Skeletal muscle satellite cell (primary cell): ENCODE results near the gene CHAF1B. TPM values are rescaled to one million over a fixed set of nuclear protein-coding genes. Genes with fewer than 3 reads are reported as not detected.
"Not testable (repeated sequence)": the region's sequence is repeated elsewhere in the genome, so short reads cannot be mapped to it uniquely, and the experiment has no call there.

Experiments used
- H3K27me3 ChIP-seq: 2 replicates; pipeline ENCODE4 v1.7.0; 2013; ENCODE audit warnings: low read length; ENCODE audit not compliant: control insufficient read depth, insufficient read depth
- H3K36me3 ChIP-seq: 2 replicates; pipeline ENCODE4 v1.7.0; 2013; ENCODE audit warnings: mild to moderate bottlenecking, control low read depth, low read length; ENCODE audit not compliant: insufficient read depth
- H3K4me1 ChIP-seq: 2 replicates; pipeline ENCODE4 v1.7.0; 2013; ENCODE audit warnings: low read length; ENCODE audit not compliant: control insufficient read depth, insufficient read depth
- H3K4me2 ChIP-seq: 2 replicates; pipeline ENCODE4 v1.7.0; 2013; ENCODE audit warnings: mild to moderate bottlenecking, low read length
- H3K4me3 ChIP-seq: 2 replicates; pipeline ENCODE4 v1.7.0; 2013; ENCODE audit warnings: low read length
- H3K9ac ChIP-seq: 2 replicates; pipeline ENCODE4 v1.7.0; 2013; ENCODE audit warnings: mild to moderate bottlenecking, low read depth, low read length, moderate library complexity
- H3K9me3 ChIP-seq: replicated peaks from 2 replicates; pipeline ENCODE4 v1.7.0; 2013; ENCODE audit warnings: mild to moderate bottlenecking, control low read depth, low read length
- total RNA-seq: library from RNA; depleted of rRNA; stranded (reverse); fragments of >200 nt; gene quantifications from 2 replicates; pipeline ENCODE4 v1.2.3, GENCODE V29; 2012; rRNA removed

The CHAF1B gene
- total RNA-seq = 3.5 and 4.3 TPM in 2 replicates

- Histone ChIP-seq H3K27me3 (no peaks in the 10 kb centered on the region), H3K4me3 (peak within 1 kb of the TSS; percentile 88), H3K4me1 (peaks cover 18% of the 10 kb centered on the region), H3K36me3 (peaks cover 6% of the 10 kb centered on the region), H3K4me2 (peak within 1 kb of the TSS; percentile 90), H3K9ac (peak within 1 kb of the TSS; percentile 81), H3K9me3 (no peaks in the 10 kb centered on the region)
These were observed at the start of gene CHAF1B for GRCh38 chr21:36385233-36386030. TSS of gene CHAF1B (plus strand) at chr21:36385392. CDS start at chr21:36386137, 745 bp downstream.

- peaks cover 15% of the 10 kb centered on the region for H3K4me1 ChIP-seq
- H3K4me3 ChIP-seq = no peak overlapping the region
- peak overlapping the region; percentile 38 for H3K4me2 ChIP-seq
- no peaks in the 10 kb centered on the region for H3K27me3 ChIP-seq
- H3K36me3 ChIP-seq = peaks cover 50% of the 10 kb centered on the region
- H3K9me3 ChIP-seq = no peaks in the 10 kb centered on the region
- H3K9ac ChIP-seq = no peak overlapping the region
These were observed 48.1 kb upstream of the CHAF1B start for GRCh38 chr21:36337099-36337509.

- peaks cover 61% of the 10 kb centered on the region for H3K36me3 ChIP-seq
- no peaks in the 10 kb centered on the region for H3K9me3 ChIP-seq
- H3K4me1 ChIP-seq = peaks cover 12% of the 10 kb centered on the region
- H3K9ac ChIP-seq = no peak overlapping the region
- H3K4me2 ChIP-seq = no peak overlapping the region
- H3K27me3 ChIP-seq = no peaks in the 10 kb centered on the region
- no peak overlapping the region for H3K4me3 ChIP-seq
These were observed 46.2 kb upstream of the CHAF1B start for GRCh38 chr21:36338975-36339374.

- not testable (repeated sequence) for H3K4me3 ChIP-seq, H3K27me3 ChIP-seq, H3K4me2 ChIP-seq, H3K9ac ChIP-seq, H3K4me1 ChIP-seq, H3K9me3 ChIP-seq
- peaks cover 79% of the 10 kb centered on the region for H3K36me3 ChIP-seq
These were observed 42.6 kb upstream of the CHAF1B start for GRCh38 chr21:36342581-36342980.

GRCh38 chr21:36344931-36345330 is 40.3 kb upstream of the CHAF1B start:
- Histone ChIP-seq H3K36me3 (peaks cover 70% of the 10 kb centered on the region), H3K9ac (no peak overlapping the region), H3K4me1 (peaks cover 15% of the 10 kb centered on the region), H3K4me2 (no peak overlapping the region), H3K9me3 (no peaks in the 10 kb centered on the region), H3K27me3 (no peaks in the 10 kb centered on the region), H3K4me3 (no peak overlapping the region)

GRCh38 chr21:36347278-36347961 is 37.8 kb upstream of the CHAF1B start:
- H3K9ac ChIP-seq = no peak overlapping the region
- H3K27me3 ChIP-seq = no peaks in the 10 kb centered on the region
- H3K4me1 ChIP-seq = peaks cover 29% of the 10 kb centered on the region
- H3K36me3 ChIP-seq = peaks cover 64% of the 10 kb centered on the region
- H3K9me3 ChIP-seq = no peaks in the 10 kb centered on the region
- no peak overlapping the region for H3K4me3 ChIP-seq
- H3K4me2 ChIP-seq = no peak overlapping the region

- Histone ChIP-seq H3K9me3 (no peaks in the 10 kb centered on the region), H3K4me3 (no peak overlapping the region), H3K27me3 (no peaks in the 10 kb centered on the region), H3K9ac (no peak overlapping the region), H3K4me2 (no peak overlapping the region), H3K36me3 (peaks cover 66% of the 10 kb centered on the region), H3K4me1 (peaks cover 29% of the 10 kb centered on the region)
These were observed 37.2 kb upstream of the CHAF1B start for GRCh38 chr21:36347962-36348328.

- H3K36me3 ChIP-seq = peaks cover 58% of the 10 kb centered on the region
- peaks cover 29% of the 10 kb centered on the region for H3K4me1 ChIP-seq
- H3K9ac ChIP-seq = no peak overlapping the region
- H3K4me2 ChIP-seq = no peak overlapping the region
- H3K9me3 ChIP-seq = no peaks in the 10 kb centered on the region
- no peaks in the 10 kb centered on the region for H3K27me3 ChIP-seq
- no peak overlapping the region for H3K4me3 ChIP-seq
These were observed 35.9 kb upstream of the CHAF1B start for GRCh38 chr21:36349315-36349714.

GRCh38 chr21:36350282-36350910 is 34.8 kb upstream of the CHAF1B start:
- peaks cover 29% of the 10 kb centered on the region for H3K4me1 ChIP-seq
- H3K4me3 ChIP-seq = no peak overlapping the region
- H3K36me3 ChIP-seq = peaks cover 60% of the 10 kb centered on the region

GRCh38 chr21:36354918-36355680 is 30.1 kb upstream of the CHAF1B start:
- Histone ChIP-seq H3K27me3 (no peaks in the 10 kb centered on the region), H3K4me1 (peaks cover 12% of the 10 kb centered on the region), H3K9me3 (no peaks in the 10 kb centered on the region), H3K9ac (no peak overlapping the region), H3K36me3 (peaks cover 50% of the 10 kb centered on the region), H3K4me2 (no peak overlapping the region), H3K4me3 (no peak overlapping the region)

More at GRCh38 chr21:36350282-36350910, 34.8 kb upstream of the CHAF1B start:
- Histone ChIP-seq H3K9me3 (no peaks in the 10 kb centered on the region), H3K9ac (peak overlapping the region; percentile 17), H3K27me3 (no peaks in the 10 kb centered on the region), H3K4me2 (no peak overlapping the region)

- no peaks in the 10 kb centered on the region for H3K9me3 ChIP-seq
- H3K27me3 ChIP-seq = no peaks in the 10 kb centered on the region
- no peak overlapping the region for H3K9ac ChIP-seq
- H3K36me3 ChIP-seq = peaks cover 55% of the 10 kb centered on the region
- no peak overlapping the region for H3K4me2 ChIP-seq
- peaks cover 5% of the 10 kb centered on the region for H3K4me1 ChIP-seq
- H3K4me3 ChIP-seq = no peak overlapping the region
These were observed 29.3 kb upstream of the CHAF1B start for GRCh38 chr21:36355868-36356267.
